Heart left ventricle (tissue), 13 donors: ENCODE measurements around the gene ADPRHL1.

Source experiments
- POLR2A ChIP-seq, 2 donors: fragments of 450-650 bp; IDR thresholded peaks; one replicate each; pipeline ENCODE4 v1.6.1; 2017; ENCODE audit warnings: antibody characterized with exemption in 2 of 2, mild to moderate bottlenecking in 2 of 2, moderate library complexity in 2 of 2
- TF ChIP-seq, protein P1 (sequence below), 12 donors: fragments of 200-600 bp; sonication (generic) in 4 of 12; IDR thresholded peaks; one replicate each; pipeline versions ENCODE4 v1.5.0 to v1.8.0; 2018 to 2022; ENCODE audit warnings: antibody characterized with exemption in 12 of 12, mild to moderate bottlenecking in 5 of 12
- donor health status: ischemic (EF 13 %, LVEDD 7.1; RV severe dilation, severe dysfunction).
- donor health status: DM: no; HTN: yes; CAD: no.
- donor health status: DM: no; HTN: no; CAD: no.
- donor health status: ischemic (EF 25% LVEDD 6.9; RV normal size, moderate dysfunction).
- donor health status: ischemic (EF 25% LVEDD 5.7; RV mildly dilated, moderate dysfunction).
- donor health status: ischemic (EF 35%, LVEDD 5.7; RV mildly dilated, moderate dysfunction).
- donor health status: nonischemic (EF 11% LVEDD 7.7; RV severe dilation, severe dysfunction).
- donor health status: DM: yes; HTN: yes; CAD: no.
- donor health status: PGD.
- donor health status: ischemic (EF 29% LVEDD 5.4; RV normal size, mild dysfunction).
- donor health status: nonischemic (EF 23%, LVEDD 6.1; RV moderate dilation, normal function).

DNA sequence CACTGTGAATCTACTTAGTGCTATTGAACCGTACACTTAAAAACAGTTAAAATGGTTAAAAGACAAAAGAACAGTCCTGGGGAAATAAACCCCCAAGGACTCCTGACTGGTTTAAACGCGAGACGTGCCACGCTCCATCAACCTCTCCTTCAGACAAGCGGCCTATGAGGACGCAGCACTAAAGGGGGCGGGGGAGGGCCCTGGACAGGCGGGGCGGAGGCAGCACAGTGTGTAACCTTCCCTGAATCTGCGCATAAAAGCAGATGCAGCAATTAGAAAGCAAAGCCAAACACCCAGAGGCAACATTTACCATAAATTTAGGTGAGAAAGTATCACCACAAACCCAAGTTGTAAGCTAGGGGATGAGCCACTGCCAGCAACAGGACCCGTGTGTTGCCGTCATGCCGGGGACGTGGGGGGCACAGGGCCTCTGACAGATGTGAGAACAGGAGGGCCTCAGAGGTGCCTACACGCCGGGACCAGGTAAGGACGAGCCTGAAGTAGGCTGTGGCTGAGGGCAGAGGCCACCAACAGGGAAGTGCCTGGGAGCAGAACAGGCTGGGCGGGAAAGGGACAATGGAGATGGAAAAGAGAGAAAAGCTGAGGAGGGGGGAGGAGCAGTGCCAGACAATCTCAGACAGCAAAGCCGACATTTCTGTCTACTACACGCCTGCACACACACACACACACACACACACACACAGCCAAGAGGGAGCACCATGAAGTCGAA lies 15.3 kb upstream of the ADPRHL1 start:
- TF ChIP-seq, protein P1, sequence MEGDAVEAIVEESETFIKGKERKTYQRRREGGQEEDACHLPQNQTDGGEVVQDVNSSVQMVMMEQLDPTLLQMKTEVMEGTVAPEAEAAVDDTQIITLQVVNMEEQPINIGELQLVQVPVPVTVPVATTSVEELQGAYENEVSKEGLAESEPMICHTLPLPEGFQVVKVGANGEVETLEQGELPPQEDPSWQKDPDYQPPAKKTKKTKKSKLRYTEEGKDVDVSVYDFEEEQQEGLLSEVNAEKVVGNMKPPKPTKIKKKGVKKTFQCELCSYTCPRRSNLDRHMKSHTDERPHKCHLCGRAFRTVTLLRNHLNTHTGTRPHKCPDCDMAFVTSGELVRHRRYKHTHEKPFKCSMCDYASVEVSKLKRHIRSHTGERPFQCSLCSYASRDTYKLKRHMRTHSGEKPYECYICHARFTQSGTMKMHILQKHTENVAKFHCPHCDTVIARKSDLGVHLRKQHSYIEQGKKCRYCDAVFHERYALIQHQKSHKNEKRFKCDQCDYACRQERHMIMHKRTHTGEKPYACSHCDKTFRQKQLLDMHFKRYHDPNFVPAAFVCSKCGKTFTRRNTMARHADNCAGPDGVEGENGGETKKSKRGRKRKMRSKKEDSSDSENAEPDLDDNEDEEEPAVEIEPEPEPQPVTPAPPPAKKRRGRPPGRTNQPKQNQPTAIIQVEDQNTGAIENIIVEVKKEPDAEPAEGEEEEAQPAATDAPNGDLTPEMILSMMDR (IDR thresholded peaks at IDR 0.05) = no peak
- no peak for TF ChIP-seq POLR2A (IDR thresholded peaks at IDR 0.05)
